Epidermal melanocyte (primary cell): ENCODE results near the gene TLCD2.
A peak's percentile ranks its signal among the peaks of the same experiment; 100 is the strongest.
"Not testable (repeated sequence)": the region's sequence is repeated elsewhere in the genome, so short reads cannot be mapped to it uniquely, and the experiment has no call there.

Experiments used
- DNase-seq: peaks from one replicate; pipeline ENCODE4 v3.0.0; 2011; ENCODE audit warnings: low spot score; ENCODE audit not compliant: insufficient read length

TLCD2 gene

GRCh38 chr17:1718362-1719165 lies 8.4 kb upstream of the TLCD2 start:
- DNase-seq, result no peak

- peak; percentile 99 for DNase-seq
Observed at GRCh38 chr17:1716912-1717695, 6.9 kb upstream of the TLCD2 start.

- DNase-seq, result peak; percentile 96
Observed at GRCh38 chr17:1716076-1716911, 6.1 kb upstream of the TLCD2 start.

GRCh38 chr17:1715803-1716075 lies 5.6 kb upstream of the TLCD2 start:
- DNase-seq, result no peak

GRCh38 chr17:1714980-1715802 lies 5.0 kb upstream of the TLCD2 start:
- no peak for DNase-seq

GRCh38 chr17:1714427-1714979 lies 4.3 kb upstream of the TLCD2 start:
- DNase-seq, result peak; percentile 88

- DNase-seq, result no peak
Observed at GRCh38 chr17:1713878-1714426, 3.8 kb upstream of the TLCD2 start.

- DNase-seq, result no peak
Observed at GRCh38 chr17:1713160-1713877, 3.1 kb upstream of the TLCD2 start.

GRCh38 chr17:1712271-1712670 lies 2.1 kb upstream of the TLCD2 start:
- no peak for DNase-seq

GRCh38 chr17:1711804-1712203 lies 1.6 kb upstream of the TLCD2 start:
- DNase-seq, result no peak

- no peak for DNase-seq
Observed at GRCh38 chr17:1710807-1711553, 803 bp upstream of the TLCD2 start.

- no peak for DNase-seq
Observed at GRCh38 chr17:1709403-1709951, 700 bp downstream of the TLCD2 start.

GRCh38 chr17:1708791-1709346 lies 1.3 kb downstream of the TLCD2 start:
- not testable (repeated sequence) for DNase-seq

GRCh38 chr17:1707107-1707506 lies 3.1 kb downstream of the TLCD2 start:
- no peak for DNase-seq

GRCh38 chr17:1705004-1705403 lies 5.2 kb downstream of the TLCD2 start:
- no peak for DNase-seq

GRCh38 chr17:1703063-1703462 lies 7.1 kb downstream of the TLCD2 start:
- no peak for DNase-seq

GRCh38 chr17:1699891-1700290 lies 10.3 kb downstream of the TLCD2 start:
- not testable (repeated sequence) for DNase-seq

- no peak for DNase-seq
Observed at GRCh38 chr17:1697681-1698080, 12.5 kb downstream of the TLCD2 start.

- DNase-seq, result no peak
Observed at GRCh38 chr17:1695365-1695764, 14.8 kb downstream of the TLCD2 start.
